ENCODE results near the gene NMD3.

DNA sequence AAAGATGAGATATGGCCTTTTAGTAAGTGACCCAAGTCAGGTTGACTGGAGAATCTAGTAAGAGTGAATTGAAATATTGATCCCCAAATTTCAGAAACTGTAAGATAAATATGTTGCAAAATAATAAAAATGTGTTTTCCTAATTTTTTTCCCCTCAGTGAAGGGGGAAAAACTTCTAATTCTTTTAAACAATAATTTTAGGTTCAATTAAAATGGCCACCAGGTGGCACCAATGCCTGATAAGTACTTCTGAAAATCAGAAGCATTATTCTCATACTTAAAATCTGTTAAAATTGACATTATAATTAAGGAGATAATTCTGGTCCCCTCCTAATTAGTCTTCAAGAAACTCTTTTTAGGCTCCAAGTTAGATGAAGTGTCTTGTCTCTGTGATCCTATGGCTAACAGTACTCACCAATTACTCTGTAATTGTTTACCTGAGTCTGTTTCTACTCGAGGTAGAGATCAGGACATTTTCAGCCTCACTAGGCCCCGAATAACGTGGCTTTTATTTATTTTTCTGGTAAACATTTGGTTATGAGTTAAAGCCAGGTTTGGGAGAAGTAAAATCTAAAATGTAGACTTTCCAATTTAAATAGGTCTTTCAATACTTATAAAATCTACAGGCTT, 52.6 kb downstream of the NMD3 start:
- TF ChIP-seq, protein P1, sequence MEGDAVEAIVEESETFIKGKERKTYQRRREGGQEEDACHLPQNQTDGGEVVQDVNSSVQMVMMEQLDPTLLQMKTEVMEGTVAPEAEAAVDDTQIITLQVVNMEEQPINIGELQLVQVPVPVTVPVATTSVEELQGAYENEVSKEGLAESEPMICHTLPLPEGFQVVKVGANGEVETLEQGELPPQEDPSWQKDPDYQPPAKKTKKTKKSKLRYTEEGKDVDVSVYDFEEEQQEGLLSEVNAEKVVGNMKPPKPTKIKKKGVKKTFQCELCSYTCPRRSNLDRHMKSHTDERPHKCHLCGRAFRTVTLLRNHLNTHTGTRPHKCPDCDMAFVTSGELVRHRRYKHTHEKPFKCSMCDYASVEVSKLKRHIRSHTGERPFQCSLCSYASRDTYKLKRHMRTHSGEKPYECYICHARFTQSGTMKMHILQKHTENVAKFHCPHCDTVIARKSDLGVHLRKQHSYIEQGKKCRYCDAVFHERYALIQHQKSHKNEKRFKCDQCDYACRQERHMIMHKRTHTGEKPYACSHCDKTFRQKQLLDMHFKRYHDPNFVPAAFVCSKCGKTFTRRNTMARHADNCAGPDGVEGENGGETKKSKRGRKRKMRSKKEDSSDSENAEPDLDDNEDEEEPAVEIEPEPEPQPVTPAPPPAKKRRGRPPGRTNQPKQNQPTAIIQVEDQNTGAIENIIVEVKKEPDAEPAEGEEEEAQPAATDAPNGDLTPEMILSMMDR (IDR thresholded peaks at IDR 0.05) = peak; percentile 19 to 67 (median 50)
- TF ChIP-seq POLR2A (IDR thresholded peaks at IDR 0.05) = no peak
